Body of pancreas (tissue), 4 donors: ENCODE measurements around the gene TGM2. TPM values are rescaled to one million over a fixed set of nuclear protein-coding genes. Genes with fewer than 3 reads are reported as not detected.

Source experiments
- ATAC-seq: fragments of 150-250 bp; one replicate; pipeline ENCODE4 v1.9.1; 2016
- DNase-seq, 4 donors: peaks; one replicate each; pipeline ENCODE4 v3.0.0-alpha.2; 2019
- H3K27ac ChIP-seq, 4 donors: fragments of 200-600 bp; sonication (generic); 1 replicate in 3 of 4; 2 replicates in 1 of 4; pipeline versions ENCODE4 v1.5.1 to v1.6.1; 2016 to 2019; ENCODE audit warnings: mild to moderate bottlenecking in 1 of 4, mixed read lengths in 1 of 4, moderate library complexity in 1 of 4
- H3K27me3 ChIP-seq, 2 donors: fragments of 200-600 bp; sonication (generic); one replicate each; pipeline ENCODE4 v1.6.0; 2016; ENCODE audit warnings: mild to moderate bottlenecking in 1 of 2
- H3K36me3 ChIP-seq, 2 donors: fragments of 200-600 bp; sonication (generic); replicated peaks in 1 of 2; 2 replicates each; pipeline ENCODE4 v1.5.1; 2016; ENCODE audit warnings: low read depth in 2 of 2; ENCODE audit not compliant: insufficient read depth in 1 of 2
- H3K4me1 ChIP-seq: fragments of 200-600 bp; sonication (generic); one replicate; pipeline ENCODE4 v1.6.0; 2016
- H3K4me3 ChIP-seq, 2 donors: fragments of 200-600 bp; sonication (generic); 1 replicate in 1 of 2; 2 replicates in 1 of 2; pipeline ENCODE4 v1.5.1; 2016 to 2019
- H3K9me3 ChIP-seq, 3 donors: fragments of 200-600 bp; sonication (generic); 1 replicate in 2 of 3; 2 replicates in 1 of 3; pipeline ENCODE4 v1.5.1; 2016
- CTCF ChIP-seq, 7 experiments: fragments of 450-650 bp in 4 of 7; fragments of 200-600 bp in 3 of 7; sonication (generic) in 3 of 7; IDR thresholded peaks; one replicate each; pipeline ENCODE4 v1.5.1; 2016 to 2019; ENCODE audit warnings: antibody characterized with exemption in 7 of 7
- POLR2A ChIP-seq, 3 donors: fragments of 450-650 bp; IDR thresholded peaks; one replicate each; pipeline ENCODE4 v1.6.1; 2016; ENCODE audit warnings: antibody characterized with exemption in 3 of 3, mild to moderate bottlenecking in 2 of 3
- WGBS, 2 donors: methylation state at CpG; one replicate each; pipeline ENCODE4 v1.1.5; 2017; 5-methylcytosine and 5-hydroxymethylcytosine counted together
- intact Hi-C: fragments of 100-400 bp; cut with DNase I; formaldehyde crosslinking; loops from one replicate; pipeline ENCODE4 v1.15.1; 2023
- small RNA-seq: library from RNA; depleted of rRNA; stranded (forward); fragments of <200 nt; gene quantifications from one replicate; pipeline ENCODE3, GENCODE V24; 2016
- total RNA-seq, 2 donors: library from RNA; depleted of rRNA; stranded (reverse); fragments of >200 nt; gene quantifications; one replicate each; pipeline ENCODE4 v1.1.0, GENCODE V29; 2016

Gene TGM2
- total RNA-seq, 2 donors from 2014 or later = 17.1 to 27.5 TPM

GRCh38 chr20:38079353-38079752 is 85.7 kb downstream of the TGM2 start:
- H3K27me3 ChIP-seq = no peaks in the 10 kb centered on the region
- no peak for DNase-seq
- H3K36me3 ChIP-seq = peaks cover 0 to 6% of the 10 kb centered on the region in 2 donors
- 95 to 99% methylated on average over 3 of the region's 3 CpGs for whole genome bisulfite sequencing, 2 donors
- H3K27ac ChIP-seq = no peak overlapping the region
- no peak overlapping the region for H3K4me3 ChIP-seq
- intact Hi-C loops = no loop called here
- H3K4me1 ChIP-seq = peaks cover 10% of the 10 kb centered on the region
- H3K9me3 ChIP-seq = no peaks in the 10 kb centered on the region
- TF ChIP-seq POLR2A (IDR thresholded peaks at IDR 0.05) (no peak), CTCF (IDR thresholded peaks at IDR 0.05) (no peak)
- no peak for ATAC-seq

- intact Hi-C loops = no loop called here
- peaks cover 0 to 6% of the 10 kb centered on the region in 2 donors for H3K36me3 ChIP-seq
- H3K9me3 ChIP-seq = no peaks in the 10 kb centered on the region
- no peak for TF ChIP-seq POLR2A (IDR thresholded peaks at IDR 0.05)
- TF ChIP-seq CTCF (IDR thresholded peaks at IDR 0.05) = no peak
- no peak for DNase-seq
- peaks cover 10% of the 10 kb centered on the region for H3K4me1 ChIP-seq
- no peak for ATAC-seq
- no peaks in the 10 kb centered on the region for H3K27me3 ChIP-seq
- H3K4me3 ChIP-seq = no peak overlapping the region
- no peak overlapping the region for H3K27ac ChIP-seq
- 70 to 100% methylated on average over 2 of the region's 2 CpGs for WGBS, 2 donors
These were observed 87.0 kb downstream of the TGM2 start for GRCh38 chr20:38078084-38078483.

Small RNAs within 50 kb of the gene (small RNA-seq; reads per million reads assigned to genes)
- gene RN7SL237P = not detected

Other genes with a start within 250 kb of the TGM2 start
- 10 to 100 TPM; 12.2 to 14.0 TPM for gene TTI1, start 131.8 kb downstream of the TGM2 start, total RNA-seq
- 10 to 100 TPM in 1 of 2 donors, 1 to 10 TPM in 1; 8.8 to 12.5 TPM for gene RPRD1B, start 131.5 kb downstream of the TGM2 start, total RNA-seq
- gene KIAA1755, start 95.5 kb upstream of the TGM2 start, total RNA-seq = under 1 TPM; 0.78 to 0.99 TPM
- not detected for gene BPI, start 138.9 kb upstream of the TGM2 start, total RNA-seq
- gene LBP, start 181.2 kb upstream of the TGM2 start, total RNA-seq = under 1 TPM in 1 of 2 donors, not detected in 1; 0.66 TPM